Psoas muscle (tissue), 8 donors: ENCODE data around the gene LOXL4. TPM values are rescaled to one million over a fixed set of nuclear protein-coding genes. Genes with fewer than 3 reads are reported as not detected.

Experiments
- ATAC-seq, 4 donors: fragments of 200-7000 bp; cut with Tn5 transposase; one replicate each; pipeline ENCODE4 v1.9.1; 2020; ENCODE audit warnings: moderate library complexity in 3 of 4, mild to moderate bottlenecking in 2 of 4
- DNase-seq, 2 donors: peaks; one replicate each; pipeline ENCODE4 v3.0.0-alpha.2; 2020
- H3K27ac ChIP-seq: fragments of 200-600 bp; one replicate; pipeline ENCODE4 v1.8.0; 2022
- H3K27me3 ChIP-seq, 3 donors: fragments of 200-600 bp in 1 of 3; one replicate each; pipeline versions ENCODE4 v1.6.1 to v1.8.0; 2013 to 2022; ENCODE audit warnings: low read length in 2 of 3, mild to moderate bottlenecking in 2 of 3, moderate library complexity in 1 of 3; ENCODE audit not compliant: insufficient read depth in 3 of 3
- H3K36me3 ChIP-seq, 2 donors: fragments of 200-600 bp in 1 of 2; one replicate each; pipeline versions ENCODE4 v1.6.1 to v1.8.0; 2013 to 2022; ENCODE audit warnings: low read depth in 1 of 2, mild to moderate bottlenecking in 1 of 2, moderate library complexity in 1 of 2; ENCODE audit not compliant: insufficient read depth in 1 of 2
- H3K4me1 ChIP-seq: fragments of 200-600 bp; one replicate; pipeline ENCODE4 v1.8.0; 2022
- H3K4me3 ChIP-seq: fragments of 200-600 bp; one replicate; pipeline ENCODE4 v1.8.0; 2022; ENCODE audit warnings: mild to moderate bottlenecking
- H3K9me3 ChIP-seq: fragments of 200-600 bp; one replicate; pipeline ENCODE4 v1.8.0; 2022
- WGBS, 3 donors: extraction: QIAGEN DNeasy Blood & Tissue Kit; methylation state at CpG; one replicate each; pipeline versions ENCODE4 v1.1.6 to v1.1.7; 2013; 5-methylcytosine and 5-hydroxymethylcytosine counted together
- intact Hi-C, 2 donors: fragments of 100-400 bp; cut with DNase I; formaldehyde crosslinking; loops; one replicate each; pipeline versions ENCODE4 v1.11.0 to v1.14.2; 2022
- polyA plus RNA-seq, 3 donors: library from polyadenylated mRNA; stranded (reverse); fragments of 200-250 nt; gene quantifications; one replicate each; pipeline ENCODE4 v1.2.3, GENCODE V29; 2013
- total RNA-seq, 4 donors: library from RNA; stranded (reverse); fragmentation: NEBNext Ultra II Directional in 2 of 4; extraction: Animal tissue kit (Norgen Biotek cat#: 25700) in 2 of 4; gene quantifications; one replicate each; pipeline versions ENCODE4 v1.2.1 to v1.2.4, GENCODE V29; 2021 to 2023
- TF ChIP-seq, protein P1 (sequence below): fragments of 200-600 bp; IDR thresholded peaks from one replicate; pipeline ENCODE4 v1.8.0; 2022; ENCODE audit warnings: antibody characterized with exemption
- donor health status: healthy with polysubstance abuse.
- donor health status: DM: no; HTN: no; CAD: no; lungs with moderate emphysema.
- donor health status: Bipolar disorder and iron deficiency.
- donor health status: healthy.
- donor health status: DM: yes; HTN: yes; CAD: no.
- donor health status: DM: no; HTN: no; CAD: no.
- donor health status: DM: no; HTN: no; CAD: no.
- donor health status: DM: yes; HTN: yes; CAD: no.

The LOXL4 gene
- total and polyA plus RNA-seq, 7 donors: 2.9 to 26.3 (median 7.4) TPM

DNA sequence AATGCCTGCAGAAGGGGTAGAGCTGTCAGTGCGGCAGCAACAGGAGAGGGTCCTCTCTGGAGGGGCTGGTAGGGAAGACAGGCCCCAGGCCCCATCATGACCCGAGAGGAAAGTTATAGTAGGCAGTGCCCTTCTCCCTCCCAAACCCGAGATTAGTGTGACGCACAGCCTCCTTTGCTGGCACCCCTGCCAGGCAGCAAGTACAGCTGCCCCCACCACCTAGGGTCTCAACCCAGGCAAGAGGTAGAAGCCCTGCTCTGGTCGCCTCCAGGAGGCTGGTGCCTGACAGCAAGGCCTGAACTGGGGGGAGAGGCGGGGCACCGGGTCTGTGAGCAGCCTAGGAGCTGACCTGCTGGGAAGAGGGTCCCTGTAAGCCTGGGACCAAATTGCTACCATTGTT, 15.5 kb downstream of the LOXL4 start:
- H3K9me3 ChIP-seq: no peaks in the 10 kb centered on the region
- H3K27me3 ChIP-seq: no peaks in the 10 kb centered on the region
- WGBS, 3 donors: 89 to 93% (median 91%) methylated on average over 7 of the region's 7 CpGs
- H3K4me1 ChIP-seq: peaks cover 3% of the 10 kb centered on the region
- TF ChIP-seq, protein P1, sequence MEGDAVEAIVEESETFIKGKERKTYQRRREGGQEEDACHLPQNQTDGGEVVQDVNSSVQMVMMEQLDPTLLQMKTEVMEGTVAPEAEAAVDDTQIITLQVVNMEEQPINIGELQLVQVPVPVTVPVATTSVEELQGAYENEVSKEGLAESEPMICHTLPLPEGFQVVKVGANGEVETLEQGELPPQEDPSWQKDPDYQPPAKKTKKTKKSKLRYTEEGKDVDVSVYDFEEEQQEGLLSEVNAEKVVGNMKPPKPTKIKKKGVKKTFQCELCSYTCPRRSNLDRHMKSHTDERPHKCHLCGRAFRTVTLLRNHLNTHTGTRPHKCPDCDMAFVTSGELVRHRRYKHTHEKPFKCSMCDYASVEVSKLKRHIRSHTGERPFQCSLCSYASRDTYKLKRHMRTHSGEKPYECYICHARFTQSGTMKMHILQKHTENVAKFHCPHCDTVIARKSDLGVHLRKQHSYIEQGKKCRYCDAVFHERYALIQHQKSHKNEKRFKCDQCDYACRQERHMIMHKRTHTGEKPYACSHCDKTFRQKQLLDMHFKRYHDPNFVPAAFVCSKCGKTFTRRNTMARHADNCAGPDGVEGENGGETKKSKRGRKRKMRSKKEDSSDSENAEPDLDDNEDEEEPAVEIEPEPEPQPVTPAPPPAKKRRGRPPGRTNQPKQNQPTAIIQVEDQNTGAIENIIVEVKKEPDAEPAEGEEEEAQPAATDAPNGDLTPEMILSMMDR: no peak
- H3K4me3 ChIP-seq: no peak overlapping the region
- no peak for ATAC-seq
- intact Hi-C loops: loop anchor here in 1 of 2 donors (10.0 kb wide), 1 partner anchor 412 kb away; no protein-coding TSS in a partner anchor
- peaks cover 0 to 83% of the 10 kb centered on the region in 2 donors for H3K36me3 ChIP-seq
- no peak overlapping the region for H3K27ac ChIP-seq
- no peak for DNase-seq

DNA sequence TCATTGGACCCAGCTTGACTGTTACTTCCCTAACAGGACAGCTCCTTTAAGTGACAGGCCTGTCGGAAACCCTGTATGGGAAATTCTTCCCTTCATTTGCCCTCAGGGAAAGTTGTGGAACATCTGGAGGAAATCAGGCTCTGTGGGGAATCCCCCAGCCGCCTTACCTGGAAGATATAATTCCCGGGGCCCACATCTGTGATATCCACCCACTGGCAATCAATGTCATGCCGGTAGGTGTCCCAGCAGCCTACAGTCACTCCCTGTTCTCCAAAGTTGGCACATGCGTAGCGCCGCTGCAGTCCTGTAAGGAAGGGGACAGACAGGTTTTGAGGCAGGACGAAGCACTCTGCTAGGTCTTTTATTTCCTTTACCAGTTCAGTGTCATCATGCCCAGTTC, 16.6 kb downstream of the LOXL4 start:
- no peak for DNase-seq
- intact Hi-C loops: loop anchor here in 1 of 2 donors (10.0 kb wide), 1 partner anchor 413 kb away; no protein-coding TSS in a partner anchor
- Histone ChIP-seq H3K27me3 (no peaks in the 10 kb centered on the region), H3K4me1 (peaks cover 14% of the 10 kb centered on the region), H3K9me3 (no peaks in the 10 kb centered on the region), H3K4me3 (no peak overlapping the region), H3K36me3 (peaks cover 0 to 72% of the 10 kb centered on the region in 2 donors), H3K27ac (no peak overlapping the region)
- ATAC-seq: no peak
- TF ChIP-seq, protein P1: no peak
- 77 to 82% (median 79%) methylated on average over 8 of the region's 8 CpGs for WGBS, 3 donors

DNA sequence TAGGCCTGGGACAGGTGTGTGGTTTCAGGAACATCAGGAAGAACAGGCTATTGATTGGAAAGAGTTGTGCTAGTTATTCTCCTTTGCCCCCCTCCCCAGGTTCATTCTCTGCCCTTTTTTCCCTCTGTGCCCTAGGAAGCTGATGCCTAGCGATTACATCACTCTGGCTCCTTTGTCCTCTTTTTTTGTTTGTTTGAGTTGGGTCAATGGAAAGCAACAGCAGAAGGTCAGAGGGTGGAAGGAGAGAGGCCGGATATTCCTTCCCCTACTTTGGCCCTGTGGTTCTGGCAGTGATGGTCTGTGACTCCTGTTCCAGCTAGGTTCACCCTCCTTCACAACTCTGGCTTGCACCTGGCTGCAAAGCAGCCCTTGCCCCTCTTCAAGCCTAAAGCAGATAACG, 18.9 kb downstream of the LOXL4 start:
- ATAC-seq: no peak
- Histone ChIP-seq H3K4me3 (no peak overlapping the region), H3K27ac (no peak overlapping the region), H3K27me3 (no peaks in the 10 kb centered on the region), H3K4me1 (peaks cover 36% of the 10 kb centered on the region), H3K9me3 (no peaks in the 10 kb centered on the region), H3K36me3 (peaks cover 4 to 73% of the 10 kb centered on the region in 2 donors)
- WGBS, 3 donors: 81 to 93% (median 93%) methylated on average over 3 of the region's 3 CpGs
- intact Hi-C loops: loop anchor here in 1 of 2 donors (10.0 kb wide), 1 partner anchor 996 kb away; no protein-coding TSS in a partner anchor
- TF ChIP-seq, protein P1: no peak
- no peak for DNase-seq

DNA sequence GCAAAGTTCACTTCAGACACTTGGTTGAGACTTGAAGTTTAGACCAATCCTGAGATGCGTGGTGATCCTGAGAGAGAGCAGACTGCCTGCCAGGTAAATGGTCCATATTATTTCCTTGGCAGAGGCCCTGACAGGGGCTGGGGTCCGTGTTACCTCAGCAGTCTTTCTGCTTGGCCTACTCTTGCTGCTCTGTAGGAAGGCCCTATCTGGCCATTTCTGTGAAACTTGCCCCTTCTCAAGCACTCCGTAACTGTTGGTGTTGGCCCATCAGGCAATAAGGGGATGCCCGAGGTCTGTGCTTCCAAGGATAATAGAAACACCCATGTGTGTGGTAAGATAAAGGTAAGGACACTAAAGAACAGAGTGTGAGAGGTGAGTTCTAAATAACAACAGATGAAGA, 20.0 kb downstream of the LOXL4 start:
- H3K9me3 ChIP-seq: no peaks in the 10 kb centered on the region
- no peaks in the 10 kb centered on the region for H3K27me3 ChIP-seq
- TF ChIP-seq, protein P1: no peak
- no peak overlapping the region for H3K4me3 ChIP-seq
- intact Hi-C loops: loop anchor here in 1 of 2 donors (10.0 kb wide), 1 partner anchor 997 kb away; no protein-coding TSS in a partner anchor
- 90 to 96% (median 93%) methylated on average over 4 of the region's 4 CpGs for WGBS, 3 donors
- ATAC-seq (no peak), DNase-seq (no peak)
- no peak overlapping the region for H3K27ac ChIP-seq
- H3K4me1 ChIP-seq: peaks cover 38% of the 10 kb centered on the region
- H3K36me3 ChIP-seq: peaks cover 4 to 68% of the 10 kb centered on the region in 2 donors
